Stimulated activated memory B cell treated with anti-CD40 and anti-IgM and Interleukin-4, amounts not matched to agents 10 μg/mL and 1 μg/mL and 100 μg/mL, for 72 hours (primary cell): Measurements from ENCODE around the gene SPINT2.

ENCODE experiments used
- ATAC-seq: fragments of 150-1000 bp; cut with Tn5 transposase; 2 replicates; pipeline ENCODE4 v1.10.0; 2021
- H3K27ac Mint-ChIP-seq: one replicate; pipeline ENCODE4 v1.8.0; 2022; ENCODE audit warnings: mild to moderate bottlenecking, mixed read lengths
- H3K27me3 Mint-ChIP-seq: one replicate; pipeline ENCODE4 v1.8.0; 2022; ENCODE audit warnings: mixed read lengths
- H3K36me3 Mint-ChIP-seq: one replicate; pipeline ENCODE4 v1.8.0; 2022; ENCODE audit warnings: mixed read lengths
- H3K4me1 Mint-ChIP-seq: one replicate; pipeline ENCODE4 v1.8.0; 2022; ENCODE audit warnings: mixed read lengths
- H3K4me3 Mint-ChIP-seq: one replicate; pipeline ENCODE4 v1.8.0; 2022; ENCODE audit warnings: mild to moderate bottlenecking, moderate library complexity, mixed read lengths
- H3K9me3 Mint-ChIP-seq: one replicate; pipeline ENCODE4 v1.8.0; 2022; ENCODE audit warnings: mixed read lengths

Gene SPINT2

DNA sequence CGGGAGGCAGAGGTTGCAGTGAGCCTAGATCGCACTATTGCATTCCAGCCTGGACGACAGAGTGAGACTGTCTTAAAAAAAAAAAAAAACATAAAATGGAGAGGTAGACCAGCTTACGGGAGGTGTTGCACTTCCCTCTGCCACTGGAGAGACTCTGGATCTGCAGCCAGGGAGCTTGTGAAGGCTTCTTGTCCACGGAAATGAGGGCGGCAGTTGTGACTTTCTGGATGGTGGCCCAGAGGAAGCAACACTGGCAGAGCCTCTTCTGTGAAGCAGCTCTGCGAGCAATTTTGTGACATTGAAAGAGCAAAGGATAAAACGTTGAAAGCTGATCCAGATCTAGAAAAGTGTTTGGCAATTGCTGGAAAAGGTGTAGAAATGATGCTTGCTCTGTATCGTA is 10.4 kb downstream of the SPINT2 start:
- Mint-ChIP-seq H3K27me3 (no peaks in the 10 kb centered on the region), H3K4me3 (no peak overlapping the region), H3K9me3 (no peaks in the 10 kb centered on the region), H3K27ac (no peak overlapping the region), H3K36me3 (peaks cover 34% of the 10 kb centered on the region), H3K4me1 (peaks cover 29% of the 10 kb centered on the region)
- no peak for ATAC-seq

GRCh38 chr19:38276942-38277517 is 12.7 kb downstream of the SPINT2 start:
- H3K36me3 Mint-ChIP-seq, result peaks cover 32% of the 10 kb centered on the region
- H3K27me3 Mint-ChIP-seq, result no peaks in the 10 kb centered on the region
- H3K9me3 Mint-ChIP-seq, result no peaks in the 10 kb centered on the region
- H3K4me3 Mint-ChIP-seq, result no peak overlapping the region
- H3K27ac Mint-ChIP-seq, result no peak overlapping the region
- peaks cover 20% of the 10 kb centered on the region for H3K4me1 Mint-ChIP-seq
- no peak for ATAC-seq

DNA sequence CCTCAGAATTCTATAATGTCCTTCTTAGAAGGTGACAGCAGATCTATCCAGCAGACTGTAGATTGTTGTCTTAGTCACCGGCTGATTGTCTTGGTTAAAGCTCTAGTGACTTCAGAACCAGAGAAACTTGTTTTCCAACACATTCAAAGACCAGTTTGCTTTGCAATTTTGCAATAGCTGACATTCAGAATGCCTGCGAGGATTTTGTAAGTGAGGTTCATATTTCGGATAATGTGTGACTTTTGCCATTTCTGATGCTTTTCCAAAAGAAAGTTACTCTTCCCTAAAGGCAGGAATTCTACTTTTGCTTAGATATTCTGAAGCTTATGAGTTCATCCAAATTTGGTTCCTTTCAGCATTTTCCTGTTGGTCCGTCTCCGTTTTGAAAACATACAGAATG is 13.2 kb downstream of the SPINT2 start:
- H3K9me3 Mint-ChIP-seq, result no peaks in the 10 kb centered on the region
- peaks cover 17% of the 10 kb centered on the region for H3K4me1 Mint-ChIP-seq
- H3K27me3 Mint-ChIP-seq, result no peaks in the 10 kb centered on the region
- H3K36me3 Mint-ChIP-seq, result peaks cover 30% of the 10 kb centered on the region
- no peak overlapping the region for H3K4me3 Mint-ChIP-seq
- no peak overlapping the region for H3K27ac Mint-ChIP-seq
- no peak for ATAC-seq

DNA sequence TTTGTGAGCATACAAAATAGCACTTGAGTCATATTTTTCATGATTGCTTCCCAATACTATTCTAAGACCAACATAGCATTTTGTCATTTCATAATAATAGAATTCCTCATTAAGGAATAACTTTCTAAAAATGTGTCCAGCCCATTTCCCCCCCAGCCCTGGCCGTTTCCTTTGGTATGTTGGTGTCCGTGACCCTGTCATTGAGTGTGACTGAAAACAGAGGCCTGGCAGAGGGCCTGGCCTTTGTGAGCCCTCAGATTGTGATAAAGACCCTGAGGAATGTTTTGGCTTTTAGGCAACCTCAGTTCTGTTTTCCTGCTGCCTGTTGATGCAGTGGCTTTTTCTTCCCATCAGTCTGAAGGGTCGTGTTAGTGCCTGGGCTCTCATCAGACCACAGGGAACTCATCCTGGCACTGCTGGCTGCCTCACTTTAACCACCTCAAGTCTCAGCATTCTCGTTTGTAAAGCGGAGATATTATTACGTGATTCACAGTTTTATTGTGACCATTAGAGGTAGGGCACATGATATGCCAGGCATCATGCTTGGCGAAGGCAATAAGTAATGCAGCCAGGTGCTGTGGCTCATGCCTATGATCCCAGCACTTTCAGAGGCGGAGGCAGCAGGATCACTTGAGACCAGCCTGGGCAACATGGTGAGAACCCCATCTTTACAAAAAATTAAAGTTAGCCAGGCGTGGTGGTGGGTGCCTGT is 13.8 kb downstream of the SPINT2 start:
- Mint-ChIP-seq H3K4me1 (peaks cover 16% of the 10 kb centered on the region), H3K9me3 (no peaks in the 10 kb centered on the region), H3K27me3 (no peaks in the 10 kb centered on the region), H3K27ac (no peak overlapping the region), H3K36me3 (peaks cover 30% of the 10 kb centered on the region), H3K4me3 (no peak overlapping the region)
- ATAC-seq, result no peak

- H3K27ac Mint-ChIP-seq, result no peak overlapping the region
- ATAC-seq, result no peak
- H3K9me3 Mint-ChIP-seq, result no peaks in the 10 kb centered on the region
- peaks cover 24% of the 10 kb centered on the region for H3K36me3 Mint-ChIP-seq
- peaks cover 10% of the 10 kb centered on the region for H3K4me1 Mint-ChIP-seq
- no peak overlapping the region for H3K4me3 Mint-ChIP-seq
- H3K27me3 Mint-ChIP-seq, result no peaks in the 10 kb centered on the region
These were observed 14.4 kb downstream of the SPINT2 start for GRCh38 chr19:38278751-38279150.

DNA sequence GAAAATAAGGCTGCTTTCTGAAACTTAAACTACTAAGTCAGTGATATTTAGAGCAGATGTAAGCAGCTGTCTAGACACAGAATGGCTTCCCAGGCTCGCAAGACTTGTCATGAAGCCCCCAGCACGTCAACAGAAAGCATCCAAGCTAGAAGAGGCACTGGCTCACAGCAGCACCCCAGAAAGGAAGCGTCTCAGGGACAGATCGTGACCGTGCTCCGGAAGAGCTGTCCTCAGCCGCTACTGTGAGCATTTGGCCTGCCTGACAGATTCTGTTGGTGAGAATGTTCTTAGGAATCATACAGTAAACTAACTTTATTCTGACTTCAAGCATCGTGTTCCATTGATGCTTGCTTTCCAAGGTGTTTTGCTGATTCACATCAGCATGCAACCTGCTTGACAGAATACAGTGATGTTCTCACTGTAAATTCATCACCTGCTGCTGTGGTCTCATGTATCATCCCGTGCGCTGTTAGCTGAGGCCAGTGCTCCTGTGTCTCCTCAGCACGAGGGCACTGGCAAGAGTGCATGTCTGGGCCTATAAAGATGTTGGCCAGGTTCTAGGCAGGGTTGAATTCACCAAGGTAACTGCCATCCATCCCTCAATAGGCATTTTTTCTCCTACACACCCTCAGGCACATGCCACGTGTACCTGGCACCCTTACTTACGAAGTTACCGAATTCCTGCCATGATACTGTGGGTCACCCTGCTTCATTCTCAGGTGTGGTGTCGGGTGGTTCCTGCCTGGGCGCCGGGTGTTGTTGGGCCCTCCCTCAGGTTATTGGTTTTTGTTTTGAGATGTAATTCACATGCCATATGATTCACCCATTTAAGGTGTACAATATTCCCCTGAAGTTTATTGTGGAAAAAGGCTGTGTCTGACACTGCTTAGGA is 15.9 kb downstream of the SPINT2 start:
- Mint-ChIP-seq H3K9me3 (no peaks in the 10 kb centered on the region), H3K4me3 (no peak overlapping the region), H3K27me3 (no peaks in the 10 kb centered on the region), H3K36me3 (peaks cover 24% of the 10 kb centered on the region), H3K4me1 (peaks cover 18% of the 10 kb centered on the region), H3K27ac (no peak overlapping the region)
- ATAC-seq, result no peak

GRCh38 chr19:38281811-38282566 is 17.6 kb downstream of the SPINT2 start:
- Mint-ChIP-seq H3K4me3 (no peak overlapping the region), H3K27ac (no peak overlapping the region), H3K4me1 (peaks cover 18% of the 10 kb centered on the region)

GRCh38 chr19:38283271-38283670 is 18.9 kb downstream of the SPINT2 start:
- Mint-ChIP-seq H3K27me3 (no peaks in the 10 kb centered on the region), H3K4me3 (no peak overlapping the region), H3K36me3 (peaks cover 53% of the 10 kb centered on the region), H3K4me1 (peaks cover 18% of the 10 kb centered on the region), H3K27ac (no peak overlapping the region), H3K9me3 (no peaks in the 10 kb centered on the region)
- no peak for ATAC-seq

More at GRCh38 chr19:38281811-38282566, 17.6 kb downstream of the SPINT2 start:
- Mint-ChIP-seq H3K36me3 (peaks cover 41% of the 10 kb centered on the region), H3K27me3 (no peaks in the 10 kb centered on the region), H3K9me3 (no peaks in the 10 kb centered on the region)
- no peak for ATAC-seq

GRCh38 chr19:38284422-38284821 is 20.0 kb downstream of the SPINT2 start:
- Mint-ChIP-seq H3K9me3 (no peaks in the 10 kb centered on the region), H3K27ac (peak overlapping the region; percentile 85), H3K4me3 (no peak overlapping the region), H3K36me3 (peaks cover 58% of the 10 kb centered on the region), H3K4me1 (peaks cover 18% of the 10 kb centered on the region), H3K27me3 (no peaks in the 10 kb centered on the region)
- peak; percentile 75 for ATAC-seq

DNA sequence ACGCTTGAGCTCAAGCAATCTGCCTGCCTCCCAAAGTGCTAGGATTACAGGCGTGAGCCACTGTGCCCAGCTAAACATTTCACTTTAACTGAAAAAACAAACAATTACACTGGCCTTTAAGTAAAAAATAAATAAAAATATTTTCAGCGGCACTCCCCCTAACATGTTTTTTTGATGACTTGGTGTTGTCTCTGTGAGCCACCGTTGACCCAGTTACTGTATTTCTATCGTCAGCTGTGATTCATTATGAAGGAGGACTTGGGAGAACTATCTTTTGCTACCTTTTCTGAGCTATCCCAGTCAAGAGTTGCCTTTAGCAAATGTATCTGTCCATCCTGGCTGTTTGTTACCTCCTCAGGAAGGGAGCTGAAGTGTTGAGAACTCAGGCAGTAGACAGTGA is 21.2 kb downstream of the SPINT2 start:
- peaks cover 66% of the 10 kb centered on the region for H3K36me3 Mint-ChIP-seq
- no peaks in the 10 kb centered on the region for H3K9me3 Mint-ChIP-seq
- H3K4me1 Mint-ChIP-seq, result peaks cover 18% of the 10 kb centered on the region
- no peak overlapping the region for H3K27ac Mint-ChIP-seq
- H3K27me3 Mint-ChIP-seq, result no peaks in the 10 kb centered on the region
- no peak overlapping the region for H3K4me3 Mint-ChIP-seq
- ATAC-seq, result no peak

- H3K27me3 Mint-ChIP-seq, result no peaks in the 10 kb centered on the region
- peaks cover 74% of the 10 kb centered on the region for H3K36me3 Mint-ChIP-seq
- peaks cover 9% of the 10 kb centered on the region for H3K4me1 Mint-ChIP-seq
- no peak for ATAC-seq
- no peak overlapping the region for H3K4me3 Mint-ChIP-seq
- no peak overlapping the region for H3K27ac Mint-ChIP-seq
- no peaks in the 10 kb centered on the region for H3K9me3 Mint-ChIP-seq
These were observed 23.2 kb downstream of the SPINT2 start for GRCh38 chr19:38287604-38288003.

- no peak overlapping the region for H3K27ac Mint-ChIP-seq
- H3K36me3 Mint-ChIP-seq, result peaks cover 81% of the 10 kb centered on the region
- ATAC-seq, result no peak
- no peaks in the 10 kb centered on the region for H3K27me3 Mint-ChIP-seq
- H3K4me3 Mint-ChIP-seq, result no peak overlapping the region
- H3K4me1 Mint-ChIP-seq, result peaks cover 9% of the 10 kb centered on the region
- H3K9me3 Mint-ChIP-seq, result no peaks in the 10 kb centered on the region
These were observed 23.9 kb downstream of the SPINT2 start for GRCh38 chr19:38288123-38288855.

- ATAC-seq, result no peak
- no peak overlapping the region for H3K4me3 Mint-ChIP-seq
- no peaks in the 10 kb centered on the region for H3K9me3 Mint-ChIP-seq
- H3K36me3 Mint-ChIP-seq, result peaks cover 79% of the 10 kb centered on the region
- H3K4me1 Mint-ChIP-seq, result no peaks in the 10 kb centered on the region
- H3K27me3 Mint-ChIP-seq, result no peaks in the 10 kb centered on the region
- H3K27ac Mint-ChIP-seq, result no peak overlapping the region
These were observed 25.6 kb downstream of the SPINT2 start for GRCh38 chr19:38289955-38290354.

GRCh38 chr19:38290631-38291147 is 26.3 kb downstream of the SPINT2 start:
- Mint-ChIP-seq H3K4me3 (no peak overlapping the region), H3K36me3 (peaks cover 72% of the 10 kb centered on the region), H3K27ac (no peak overlapping the region), H3K4me1 (no peaks in the 10 kb centered on the region), H3K9me3 (no peaks in the 10 kb centered on the region), H3K27me3 (no peaks in the 10 kb centered on the region)
- ATAC-seq, result no peak
